GM19468 (cell line): ENCODE data around the gene SULT1A1.

Experiments
- ATAC-seq: cut with Tn5 transposase; IDR thresholded peaks from one replicate; pipeline ENCODE4 v1.9.1; 2021; ENCODE audit warnings: mild to moderate bottlenecking, moderate library complexity, moderate number of reproducible peaks; ENCODE audit not compliant: unreplicated experiment; ENCODE audit errors: extremely low read depth

SULT1A1 gene

GRCh38 chr16:28592979-28593553 lies 16.8 kb downstream of the SULT1A1 start:
- no peak for ATAC-seq

GRCh38 chr16:28592511-28592910 lies 17.3 kb downstream of the SULT1A1 start:
- no peak for ATAC-seq

GRCh38 chr16:28591355-28591754 lies 18.5 kb downstream of the SULT1A1 start:
- no peak for ATAC-seq

- ATAC-seq = no peak
These were observed 19.2 kb downstream of the SULT1A1 start for GRCh38 chr16:28590384-28591340.

GRCh38 chr16:28589930-28590329 lies 19.9 kb downstream of the SULT1A1 start:
- no peak for ATAC-seq

GRCh38 chr16:28589069-28589468 lies 20.8 kb downstream of the SULT1A1 start:
- no peak for ATAC-seq

GRCh38 chr16:28587386-28587785 lies 22.5 kb downstream of the SULT1A1 start:
- no peak for ATAC-seq

GRCh38 chr16:28586466-28586865 lies 23.4 kb downstream of the SULT1A1 start:
- ATAC-seq = no peak

GRCh38 chr16:28585674-28586073 lies 24.2 kb downstream of the SULT1A1 start:
- no peak for ATAC-seq

- no peak for ATAC-seq
These were observed 29.0 kb downstream of the SULT1A1 start for GRCh38 chr16:28580726-28581315.

- no peak for ATAC-seq
These were observed 34.3 kb downstream of the SULT1A1 start for GRCh38 chr16:28575446-28576109.

- ATAC-seq = no peak
These were observed 34.9 kb downstream of the SULT1A1 start for GRCh38 chr16:28574925-28575324.

GRCh38 chr16:28573738-28574718 lies 35.8 kb downstream of the SULT1A1 start:
- no peak for ATAC-seq

GRCh38 chr16:28572696-28573510 lies 36.9 kb downstream of the SULT1A1 start:
- ATAC-seq = no peak

- ATAC-seq = no peak
These were observed 39.7 kb downstream of the SULT1A1 start for GRCh38 chr16:28569968-28570752.

- no peak for ATAC-seq
These were observed 40.8 kb downstream of the SULT1A1 start for GRCh38 chr16:28569021-28569420.

- ATAC-seq = no peak
These were observed 42.6 kb downstream of the SULT1A1 start for GRCh38 chr16:28567292-28567691.
